Dendritic cell treated with granulocyte-macrophage colony-stimulating factor and Interleukin-4, amounts not matched to agents 40 ng/mL and 50 ng/mL, for 4 days (primary cell): Measurements from ENCODE around the gene ANKUB1.
A peak's percentile ranks its signal among the peaks of the same experiment; 100 is the strongest.

Experiments used
- H3K27ac Mint-ChIP-seq: one replicate; pipeline ENCODE4 v1.8.0; 2022; ENCODE audit warnings: mild to moderate bottlenecking, mixed read lengths
- H3K27me3 Mint-ChIP-seq: one replicate; pipeline ENCODE4 v1.8.0; 2022; ENCODE audit warnings: mild to moderate bottlenecking, mixed read lengths
- H3K36me3 Mint-ChIP-seq: one replicate; pipeline ENCODE4 v1.8.0; 2022; ENCODE audit warnings: low read depth, mixed read lengths
- H3K4me1 Mint-ChIP-seq: one replicate; pipeline ENCODE4 v1.8.0; 2022; ENCODE audit warnings: low read depth, mixed read lengths
- H3K4me3 Mint-ChIP-seq: one replicate; pipeline ENCODE4 v1.8.0; 2022; ENCODE audit warnings: mild to moderate bottlenecking, moderate library complexity, mixed read lengths
- H3K9me3 Mint-ChIP-seq: one replicate; pipeline ENCODE4 v1.8.0; 2022; ENCODE audit warnings: mixed read lengths
- intact Hi-C: fragments of 100-400 bp; cut with micrococcal nuclease; formaldehyde crosslinking; loops from one replicate; pipeline ENCODE4 v1.15.0; 2022

ANKUB1 gene

DNA sequence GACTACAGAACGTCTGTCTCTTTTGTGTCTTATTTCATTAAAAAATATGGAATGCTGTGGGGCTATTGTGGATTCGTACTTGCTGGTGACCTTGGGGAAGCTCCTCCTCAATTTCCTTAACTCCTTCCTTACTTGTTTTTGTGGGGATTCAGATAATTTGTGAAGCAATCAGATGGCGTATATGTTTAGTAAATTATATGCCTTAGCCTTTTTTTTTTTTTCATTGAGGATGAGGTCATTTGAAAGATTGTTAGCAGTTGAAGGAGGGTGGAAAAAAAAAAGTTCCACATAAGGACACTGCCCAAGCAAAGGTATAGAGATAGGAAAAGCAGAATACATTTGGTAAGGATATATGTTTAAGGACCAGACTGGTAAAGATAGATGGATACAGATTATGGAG is 24.0 kb upstream of the ANKUB1 start:
- Mint-ChIP-seq H3K4me3 (peak overlapping the region; percentile 79), H3K27ac (peak overlapping the region; percentile 96)
- intact Hi-C loops: loop anchor here (5.0 to 10.0 kb wide), 2 partner anchors 34 to 672 kb away; no protein-coding TSS in a partner anchor

DNA sequence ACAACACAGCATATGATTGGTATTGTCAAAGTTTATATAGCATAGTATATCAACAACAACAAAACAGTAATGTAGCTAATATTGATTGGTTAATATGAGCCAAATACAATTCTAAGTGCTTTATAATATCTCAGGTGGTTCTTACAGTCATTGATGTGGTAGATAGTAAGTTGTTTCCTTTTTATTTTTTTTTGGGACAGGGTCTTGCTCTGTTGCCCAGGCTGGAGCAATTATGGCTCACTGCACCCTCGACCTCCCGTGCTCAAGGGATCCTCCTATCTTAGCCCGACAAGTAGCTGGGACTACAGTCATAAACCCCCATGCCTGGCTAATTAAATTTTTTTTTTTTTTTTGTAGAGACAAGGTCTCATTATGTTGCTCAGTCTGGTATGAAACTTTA is 23.4 kb upstream of the ANKUB1 start:
- Mint-ChIP-seq H3K27ac (peak overlapping the region; percentile 96), H3K9me3 (no peaks in the 10 kb centered on the region), H3K4me3 (peak overlapping the region; percentile 79), H3K27me3 (no peaks in the 10 kb centered on the region), H3K36me3 (peaks cover 45% of the 10 kb centered on the region), H3K4me1 (peaks cover 40% of the 10 kb centered on the region)
- intact Hi-C loops: loop anchor here (5.0 to 10.0 kb wide), 2 partner anchors 33 to 671 kb away; no protein-coding TSS in a partner anchor

More for the DNA sequence above, 24.0 kb upstream of the ANKUB1 start:
- peaks cover 45% of the 10 kb centered on the region for H3K36me3 Mint-ChIP-seq
- peaks cover 40% of the 10 kb centered on the region for H3K4me1 Mint-ChIP-seq
- no peaks in the 10 kb centered on the region for H3K9me3 Mint-ChIP-seq
- H3K27me3 Mint-ChIP-seq: no peaks in the 10 kb centered on the region

DNA sequence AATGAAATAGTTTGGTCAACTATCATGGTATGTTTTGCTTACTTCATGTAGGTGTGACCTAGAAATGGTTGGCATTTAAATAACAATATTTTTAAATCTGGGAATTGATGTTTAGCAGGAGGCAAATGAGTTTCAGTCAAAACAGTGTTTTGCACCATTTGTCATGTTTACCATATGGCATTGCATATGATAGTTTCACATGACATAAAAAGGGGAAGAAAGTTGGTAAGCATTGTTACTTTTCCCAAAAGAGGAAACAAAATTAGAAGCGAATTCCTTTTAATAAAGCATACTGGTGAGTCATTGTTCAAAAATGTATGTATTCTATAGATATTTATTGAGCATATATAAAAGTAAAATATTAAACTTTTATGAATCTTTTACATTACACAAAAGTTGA is 23.0 kb upstream of the ANKUB1 start:
- H3K27me3 Mint-ChIP-seq: no peaks in the 10 kb centered on the region
- intact Hi-C loops: loop anchor here (5.0 to 10.0 kb wide), 2 partner anchors 33 to 671 kb away; no protein-coding TSS in a partner anchor
- H3K36me3 Mint-ChIP-seq: peaks cover 45% of the 10 kb centered on the region
- no peaks in the 10 kb centered on the region for H3K9me3 Mint-ChIP-seq
- H3K4me1 Mint-ChIP-seq: peaks cover 40% of the 10 kb centered on the region
- peak overlapping the region; percentile 96 for H3K27ac Mint-ChIP-seq
- H3K4me3 Mint-ChIP-seq: peak overlapping the region; percentile 79

DNA sequence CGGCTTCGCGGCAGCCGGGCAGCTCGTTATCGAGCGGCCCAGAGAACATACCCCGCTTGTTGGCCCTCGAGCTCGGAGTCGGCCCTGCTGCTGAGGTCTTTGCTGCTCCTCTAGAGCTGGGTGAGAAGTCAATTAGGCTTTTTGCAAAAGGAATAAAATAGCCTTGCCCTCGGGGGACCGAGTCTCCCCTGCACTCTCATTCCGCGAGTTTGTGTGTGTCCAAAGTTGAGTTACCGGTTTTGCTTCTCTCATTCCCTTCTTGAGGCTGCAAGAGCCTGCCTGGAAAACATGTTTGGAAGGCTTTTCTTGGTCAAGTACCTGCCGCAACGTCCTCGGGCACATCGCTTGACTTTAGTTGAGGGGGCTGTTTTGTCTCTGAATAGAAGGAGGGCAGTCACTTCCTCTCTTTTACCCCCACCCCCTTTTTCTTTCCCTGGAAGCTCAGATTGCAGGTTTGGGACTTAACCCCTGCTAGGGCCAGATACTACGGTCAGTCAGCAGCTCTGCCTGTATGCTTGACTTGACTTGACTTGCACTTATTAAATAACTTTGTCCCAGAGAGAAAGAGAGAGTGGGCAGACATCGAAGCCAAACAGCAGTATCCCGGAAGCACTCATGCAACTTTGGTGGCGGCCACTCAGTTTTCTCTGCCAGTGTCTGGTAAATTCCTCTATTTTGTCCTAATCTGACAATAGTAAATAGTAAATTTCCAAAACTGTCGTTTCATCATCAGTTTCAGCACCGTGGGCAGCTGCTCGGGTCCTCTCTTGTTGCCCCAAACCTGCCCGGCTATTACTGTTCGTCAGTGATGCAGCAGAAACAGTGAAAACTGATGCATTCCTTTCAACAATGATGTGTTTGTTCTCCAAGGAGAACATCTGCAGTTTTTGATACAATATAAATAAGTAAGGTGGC is 21.3 kb upstream of the ANKUB1 start:
- H3K36me3 Mint-ChIP-seq: peaks cover 44% of the 10 kb centered on the region
- peaks cover 39% of the 10 kb centered on the region for H3K4me1 Mint-ChIP-seq
- peak overlapping the region; percentile 79 for H3K4me3 Mint-ChIP-seq
- H3K27me3 Mint-ChIP-seq: no peaks in the 10 kb centered on the region
- intact Hi-C loops: loop anchor here (5.0 to 10.0 kb wide), 2 partner anchors 61 to 669 kb away; partner anchors contain the start of gene COMMD2
- peak overlapping the region; percentile 96 for H3K27ac Mint-ChIP-seq
- H3K9me3 Mint-ChIP-seq: no peaks in the 10 kb centered on the region

DNA sequence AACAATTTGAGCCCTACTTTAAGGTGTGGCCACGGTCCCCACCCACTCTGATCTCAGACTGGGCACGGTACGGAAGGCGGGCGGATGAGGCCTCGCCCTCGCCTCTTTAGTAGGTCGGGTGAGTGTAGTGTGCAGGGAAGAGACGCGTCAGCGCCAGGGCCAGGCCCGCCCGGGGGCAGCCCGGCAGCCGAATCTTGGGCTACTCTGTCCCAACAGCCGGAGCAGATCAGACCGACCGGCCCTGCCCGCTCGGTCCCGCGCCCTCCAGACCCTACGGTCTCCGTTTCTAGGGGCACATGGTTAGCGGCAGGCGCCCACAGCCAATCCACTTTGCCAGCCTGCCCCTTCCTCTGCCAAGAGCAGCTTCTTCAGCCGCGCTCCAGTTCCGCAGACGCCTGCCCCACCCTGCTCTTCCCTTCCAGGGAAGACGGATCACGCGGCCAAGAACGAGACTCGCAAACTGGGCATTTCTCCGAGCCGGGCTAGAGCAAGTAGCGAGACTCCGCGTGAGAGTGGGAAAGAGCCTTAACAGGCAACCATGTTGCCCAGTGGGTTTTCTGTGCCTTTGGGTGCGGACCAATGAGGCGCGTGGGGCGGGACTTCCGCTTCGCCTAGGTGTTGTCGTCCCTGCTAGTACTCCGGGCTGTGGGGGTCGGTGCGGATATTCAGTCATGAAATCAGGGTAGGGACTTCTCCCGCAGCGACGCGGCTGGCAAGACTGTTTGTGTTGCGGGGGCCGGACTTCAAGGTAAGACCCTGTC is 20.4 kb upstream of the ANKUB1 start, which contains the start of gene RNF13:
Gene RNF13 (plus strand): TSS at position 610 of the 761 bp plus-strand sequence. CDS start 32,812 bp downstream, outside the sequence.
- Mint-ChIP-seq H3K9me3 (no peaks in the 10 kb centered on the region), H3K36me3 (peaks cover 38% of the 10 kb centered on the region), H3K4me3 (peak within 1 kb of the TSS; percentile 79), H3K27ac (peak within 1 kb of the TSS; percentile 96), H3K27me3 (no peaks in the 10 kb centered on the region), H3K4me1 (peaks cover 32% of the 10 kb centered on the region)
- intact Hi-C loops: loop anchor here (5.0 to 10.0 kb wide), 2 partner anchors 60 to 668 kb away; partner anchors contain the start of gene COMMD2

DNA sequence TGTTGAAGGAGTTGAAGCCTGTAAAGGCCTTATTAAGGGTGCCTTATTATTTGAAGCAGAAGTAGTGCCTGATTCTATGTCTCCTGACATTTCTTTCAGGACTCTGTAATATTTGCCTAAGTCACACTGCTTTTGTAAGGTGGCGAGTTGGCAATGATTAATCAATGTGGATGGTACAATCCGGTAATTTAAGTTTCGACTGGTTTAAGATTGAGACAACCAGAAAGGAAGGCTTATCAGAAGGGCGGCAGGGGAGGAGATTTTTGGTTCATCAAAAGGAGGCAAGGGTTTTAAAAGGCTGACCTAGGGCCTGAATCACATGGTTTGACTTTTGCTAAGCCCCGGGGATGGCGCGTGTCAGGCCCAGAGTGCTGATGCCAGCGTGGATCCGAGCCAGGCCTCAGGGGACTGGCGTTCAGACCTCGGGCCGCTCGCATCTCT is 19.8 kb upstream of the ANKUB1 start:
- no peaks in the 10 kb centered on the region for H3K9me3 Mint-ChIP-seq

DNA sequence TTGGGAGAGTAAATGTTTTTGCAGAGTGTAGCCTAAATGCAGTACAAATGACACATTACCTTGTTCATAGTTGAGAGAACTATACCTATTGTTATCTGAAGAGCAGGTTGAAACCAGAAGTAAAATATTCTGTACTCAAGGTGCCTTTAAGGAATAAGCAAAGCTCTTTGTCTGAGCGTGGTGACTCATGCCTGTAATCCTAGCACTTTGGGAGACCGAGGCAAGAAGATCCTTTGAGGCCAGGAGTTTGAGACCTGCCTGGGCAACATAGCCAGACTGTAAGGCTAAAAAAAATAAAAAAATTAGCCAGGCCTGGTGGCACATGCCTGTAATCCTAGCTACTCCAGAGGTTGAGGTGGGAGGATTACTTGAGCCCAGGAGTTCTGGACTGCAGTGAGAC is 18.5 kb upstream of the ANKUB1 start:
- intact Hi-C loops: loop anchor here (5.0 to 10.0 kb wide), 2 partner anchors 59 to 666 kb away; partner anchors contain the start of gene COMMD2
- Mint-ChIP-seq H3K9me3 (no peaks in the 10 kb centered on the region), H3K4me1 (peaks cover 23% of the 10 kb centered on the region), H3K27me3 (no peaks in the 10 kb centered on the region), H3K4me3 (no peak overlapping the region), H3K36me3 (peaks cover 20% of the 10 kb centered on the region), H3K27ac (no peak overlapping the region)

More for the DNA sequence above, 19.8 kb upstream of the ANKUB1 start:
- Mint-ChIP-seq H3K27me3 (no peaks in the 10 kb centered on the region), H3K4me3 (peak overlapping the region; percentile 79), H3K4me1 (peaks cover 26% of the 10 kb centered on the region), H3K27ac (peak overlapping the region; percentile 96), H3K36me3 (peaks cover 34% of the 10 kb centered on the region)
- intact Hi-C loops: loop anchor here (5.0 to 10.0 kb wide), 2 partner anchors 60 to 667 kb away; partner anchors contain the start of gene COMMD2

DNA sequence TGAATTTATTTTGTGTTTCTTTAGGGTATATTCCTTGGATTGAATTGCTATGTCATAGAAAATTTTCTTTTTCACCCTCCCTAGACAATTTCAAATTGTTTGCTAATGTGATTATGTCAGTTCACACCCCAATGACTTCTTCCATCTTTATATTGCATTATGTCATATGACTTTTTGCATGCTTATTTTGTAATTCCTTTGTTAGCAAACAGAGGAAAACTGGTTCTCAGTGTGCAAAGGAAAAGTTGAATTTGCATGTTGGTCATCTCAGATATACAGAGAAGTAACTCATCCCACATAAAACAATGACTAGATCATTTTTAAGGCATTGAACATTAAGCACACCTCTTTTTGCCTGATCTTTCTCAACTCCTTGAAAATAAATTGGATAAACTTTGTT is 17.3 kb upstream of the ANKUB1 start:
- intact Hi-C loops: loop anchor here (5.0 to 10.0 kb wide), 2 partner anchors 57 to 665 kb away; partner anchors contain the start of gene COMMD2
- Mint-ChIP-seq H3K27me3 (no peaks in the 10 kb centered on the region), H3K4me1 (peaks cover 28% of the 10 kb centered on the region), H3K4me3 (no peak overlapping the region), H3K9me3 (no peaks in the 10 kb centered on the region), H3K27ac (no peak overlapping the region), H3K36me3 (peaks cover 20% of the 10 kb centered on the region)

DNA sequence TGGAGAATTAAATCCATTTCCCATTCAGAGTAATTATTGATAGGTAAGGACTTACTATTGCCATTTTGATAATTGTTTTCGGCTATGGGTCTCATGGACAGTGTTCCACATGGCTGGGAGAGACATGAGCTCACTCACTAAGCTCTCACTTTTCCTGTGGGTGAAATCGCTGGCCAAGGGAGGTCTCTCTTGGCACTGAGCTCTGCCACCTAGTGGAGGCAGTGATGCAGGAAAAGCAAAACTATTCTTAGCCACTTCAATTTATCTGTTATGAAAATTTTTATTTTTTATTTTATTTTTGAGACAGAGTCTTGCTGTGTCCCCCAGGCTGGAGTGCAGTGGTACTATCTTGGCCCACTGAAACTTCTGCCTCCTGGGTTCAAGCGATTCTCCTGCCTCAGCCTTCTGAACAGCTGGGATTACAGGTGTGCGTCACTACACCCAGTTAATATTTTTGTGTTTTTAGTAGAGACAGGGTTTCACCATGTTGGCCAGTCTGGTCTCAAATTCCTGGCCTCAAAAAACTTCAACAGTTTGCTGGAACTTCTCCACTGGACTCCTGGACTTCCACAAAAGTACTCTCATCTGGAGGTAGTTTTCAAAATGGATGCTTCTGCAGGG is 16.0 kb upstream of the ANKUB1 start:
- Mint-ChIP-seq H3K4me1 (peaks cover 28% of the 10 kb centered on the region), H3K27ac (no peak overlapping the region), H3K4me3 (no peak overlapping the region), H3K27me3 (no peaks in the 10 kb centered on the region), H3K9me3 (no peaks in the 10 kb centered on the region), H3K36me3 (peaks cover 6% of the 10 kb centered on the region)
- intact Hi-C loops: loop anchor here (1.0 kb wide), 1 partner anchor 43 kb away; no protein-coding TSS in a partner anchor

DNA sequence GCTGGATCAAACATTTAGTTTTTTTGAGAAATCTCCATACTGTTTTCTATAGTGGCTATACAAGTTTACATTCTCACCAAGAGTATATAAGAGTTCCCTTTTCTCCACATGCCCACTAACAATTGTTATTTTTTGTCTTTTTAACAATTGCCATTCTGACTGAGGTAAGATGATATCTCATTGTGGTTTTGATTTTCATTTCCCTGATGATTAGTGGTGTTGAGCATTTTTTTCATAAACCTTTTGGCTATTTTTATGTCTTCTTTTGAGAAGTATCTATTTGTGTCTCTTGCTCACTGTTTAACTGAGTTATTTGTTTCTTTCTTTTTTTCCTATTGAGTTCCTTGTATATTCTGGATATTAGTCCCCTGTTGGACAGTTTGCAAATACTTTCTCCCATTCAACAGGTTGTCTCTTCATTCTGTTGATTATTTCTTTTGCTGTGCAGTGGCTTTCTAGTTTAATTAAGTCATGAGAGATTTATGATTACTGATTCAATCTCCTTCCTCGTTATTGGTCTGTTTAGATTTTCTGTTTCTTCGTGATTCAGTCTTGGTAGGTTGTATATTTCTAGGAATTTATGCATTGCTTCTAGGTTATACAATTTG is 13.9 kb upstream of the ANKUB1 start:
- H3K4me1 Mint-ChIP-seq: peaks cover 25% of the 10 kb centered on the region
- intact Hi-C loops: no loop called here

DNA sequence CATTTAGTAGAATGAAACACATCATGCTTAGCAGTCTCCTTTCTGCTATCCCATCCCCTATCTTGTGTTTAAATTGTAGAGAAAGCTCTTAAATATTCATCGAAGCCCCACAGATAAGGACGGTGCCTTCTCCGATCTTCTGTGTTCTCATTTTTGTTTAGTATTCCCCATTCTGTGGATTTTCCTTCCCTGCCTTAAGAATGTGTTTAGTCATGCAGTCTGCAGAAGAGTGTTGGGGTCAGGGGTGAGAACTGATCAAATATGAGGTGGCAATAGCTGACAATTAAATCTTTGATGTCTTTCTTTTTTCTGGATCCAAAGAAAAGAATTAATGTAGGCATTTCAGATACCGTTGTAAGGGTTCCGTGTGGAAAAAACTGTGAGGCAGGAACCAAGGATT is 9.3 kb upstream of the ANKUB1 start:
- Mint-ChIP-seq H3K9me3 (no peaks in the 10 kb centered on the region), H3K27me3 (no peaks in the 10 kb centered on the region), H3K27ac (no peak overlapping the region)

More for the DNA sequence above, 13.9 kb upstream of the ANKUB1 start:
- Mint-ChIP-seq H3K4me3 (no peak overlapping the region), H3K27ac (no peak overlapping the region), H3K9me3 (no peaks in the 10 kb centered on the region), H3K36me3 (no peaks in the 10 kb centered on the region), H3K27me3 (no peaks in the 10 kb centered on the region)

DNA sequence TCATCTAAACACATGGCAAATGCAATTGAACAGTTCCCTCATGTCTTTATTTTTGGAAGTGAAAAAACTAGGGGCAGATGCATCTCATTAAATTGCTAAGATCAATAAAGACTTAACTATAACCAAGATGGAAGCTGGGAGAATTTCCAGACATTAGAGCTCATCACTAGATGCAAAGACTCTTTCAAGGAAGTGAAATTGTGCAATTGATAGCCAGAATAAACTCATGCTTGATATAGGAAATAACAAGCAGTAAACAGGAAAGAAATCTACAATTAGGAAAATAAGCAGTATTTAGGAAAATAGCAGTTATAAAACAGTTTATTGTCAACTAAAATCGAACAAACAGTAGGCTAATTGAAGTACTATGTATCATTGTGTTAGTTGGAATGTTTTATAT is 8.8 kb upstream of the ANKUB1 start:
- peaks cover 32% of the 10 kb centered on the region for H3K4me1 Mint-ChIP-seq
- intact Hi-C loops: no loop called here
- no peaks in the 10 kb centered on the region for H3K9me3 Mint-ChIP-seq
- no peak overlapping the region for H3K4me3 Mint-ChIP-seq
- H3K27ac Mint-ChIP-seq: no peak overlapping the region
- no peaks in the 10 kb centered on the region for H3K36me3 Mint-ChIP-seq
- no peaks in the 10 kb centered on the region for H3K27me3 Mint-ChIP-seq

More for the DNA sequence above, 9.3 kb upstream of the ANKUB1 start:
- intact Hi-C loops: no loop called here
- peaks cover 36% of the 10 kb centered on the region for H3K4me1 Mint-ChIP-seq
- no peaks in the 10 kb centered on the region for H3K36me3 Mint-ChIP-seq
- no peak overlapping the region for H3K4me3 Mint-ChIP-seq

DNA sequence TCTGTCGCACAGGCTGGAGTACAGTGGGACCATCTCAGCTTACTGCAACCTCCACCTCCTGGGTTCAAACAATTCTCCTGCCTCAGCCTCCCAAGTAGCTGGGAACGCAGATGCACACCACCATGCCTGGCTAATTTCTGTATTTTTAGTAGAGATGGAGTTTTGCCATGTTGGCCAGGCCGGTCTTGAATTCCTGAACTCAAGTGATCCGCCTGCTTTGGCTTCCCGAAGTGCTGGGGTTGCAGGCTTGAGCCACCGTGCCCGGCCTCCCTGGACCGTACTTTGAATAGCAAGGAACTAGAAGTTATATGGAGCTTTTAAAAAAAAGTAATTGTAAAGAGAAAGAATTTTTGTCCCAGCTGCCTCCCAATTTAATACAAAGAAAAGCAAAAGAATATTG is 8.3 kb upstream of the ANKUB1 start:
- Mint-ChIP-seq H3K36me3 (no peaks in the 10 kb centered on the region), H3K4me1 (peaks cover 29% of the 10 kb centered on the region), H3K4me3 (no peak overlapping the region), H3K9me3 (no peaks in the 10 kb centered on the region), H3K27ac (no peak overlapping the region), H3K27me3 (no peaks in the 10 kb centered on the region)
- intact Hi-C loops: no loop called here
